ENCODE measurements around the gene PAK1.

The PAK1 gene

GRCh38 chr11:77431813-77432212 is 42.1 kb downstream of the PAK1 start:
- DNase-seq = no peak

DNA sequence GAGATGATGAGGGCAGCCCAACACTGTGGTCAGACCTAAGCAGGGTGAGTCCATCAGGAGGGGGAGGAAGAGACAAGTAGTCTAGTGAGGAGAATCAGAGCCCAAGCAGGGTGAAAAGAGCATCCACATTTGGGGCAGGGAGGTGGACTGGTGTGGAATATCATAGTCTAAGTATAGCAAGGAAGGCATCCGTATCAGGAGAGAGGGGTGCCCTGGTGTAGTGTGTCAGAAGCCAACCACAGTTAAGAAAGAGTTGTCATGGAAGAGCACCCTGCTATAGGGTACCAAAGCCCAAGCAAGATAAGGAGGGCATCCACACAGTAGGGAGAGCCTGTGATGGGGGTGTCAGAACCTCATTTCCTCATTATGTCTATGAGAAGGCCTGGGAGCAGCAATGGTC is 45.3 kb downstream of the PAK1 start:
- no peak for DNase-seq

DNA sequence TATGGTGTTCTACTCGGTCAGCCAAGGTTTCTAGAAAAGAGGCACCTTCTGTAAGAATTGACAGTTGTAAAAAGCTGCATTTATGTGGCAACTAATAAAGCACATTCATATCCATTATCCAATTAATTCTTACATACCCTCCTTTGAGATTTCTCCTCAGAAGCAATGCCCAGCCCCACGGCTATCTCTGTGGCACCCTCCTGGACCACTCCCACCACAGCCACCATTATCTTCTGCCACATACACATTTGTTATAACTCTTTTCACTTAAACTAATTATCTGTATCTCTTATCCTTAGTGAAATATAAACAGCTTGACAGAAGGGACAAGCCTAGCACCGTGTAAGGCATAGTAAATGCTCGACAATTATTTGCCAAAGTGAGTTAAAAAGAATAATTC is 48.5 kb downstream of the PAK1 start:
- DNase-seq = no peak

DNA sequence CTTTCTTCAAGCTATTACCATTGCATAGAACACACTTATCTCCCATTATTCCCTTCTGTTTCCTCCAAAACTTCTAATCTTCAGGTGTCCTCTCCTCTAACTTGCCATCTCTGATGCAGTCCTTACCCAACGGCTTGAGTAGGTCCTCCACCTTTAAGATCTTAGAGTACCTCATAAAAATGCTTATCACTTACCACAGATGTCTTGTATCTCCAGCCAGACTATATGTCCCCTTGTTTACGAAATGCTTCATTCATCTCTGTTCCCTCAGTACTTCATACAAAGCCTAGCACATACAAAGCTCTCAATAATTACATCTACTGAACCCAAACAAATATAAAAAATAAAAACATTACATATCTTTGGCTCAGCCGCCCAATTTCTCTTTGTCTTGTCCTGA is 49.2 kb downstream of the PAK1 start:
- DNase-seq = no peak

DNA sequence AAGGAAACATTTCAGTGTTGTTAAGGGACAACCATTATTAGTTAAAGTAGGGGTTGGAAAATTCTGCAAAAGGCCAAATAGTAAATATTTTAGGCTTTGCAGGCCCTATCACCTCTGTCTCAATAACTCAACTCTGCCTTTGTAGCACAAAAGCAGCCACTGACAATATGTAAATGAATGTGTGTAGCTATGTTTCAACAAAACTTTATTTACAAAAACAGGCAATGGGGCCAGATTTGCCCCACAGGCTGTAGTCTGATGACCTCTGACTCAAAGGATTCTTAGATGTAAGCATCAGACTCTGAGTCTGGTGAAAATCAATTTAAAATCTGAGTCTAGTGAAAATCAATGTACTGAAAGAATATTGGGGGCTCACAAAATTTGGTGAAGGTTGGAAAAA is 50.3 kb downstream of the PAK1 start:
- DNase-seq = no peak

DNA sequence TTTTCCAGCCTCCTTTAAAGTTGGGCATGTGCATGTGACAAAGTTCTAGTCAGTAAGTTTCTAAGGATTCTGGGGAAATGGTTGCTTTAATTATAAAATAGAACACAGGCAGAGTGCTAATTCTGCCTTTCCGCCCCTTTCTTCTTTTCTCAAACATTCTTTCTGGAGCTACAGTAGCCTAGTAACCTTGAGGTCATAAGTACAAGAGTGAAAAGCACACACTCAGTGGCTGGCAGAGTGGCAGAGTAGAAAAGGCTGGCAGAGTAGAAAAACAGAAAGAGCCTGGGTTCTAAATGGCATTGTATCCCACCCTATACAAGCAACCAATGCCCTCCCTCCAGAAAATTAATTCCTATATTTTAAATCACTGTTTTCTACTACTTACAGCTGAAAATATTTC is 51.2 kb downstream of the PAK1 start:
- DNase-seq = no peak

DNA sequence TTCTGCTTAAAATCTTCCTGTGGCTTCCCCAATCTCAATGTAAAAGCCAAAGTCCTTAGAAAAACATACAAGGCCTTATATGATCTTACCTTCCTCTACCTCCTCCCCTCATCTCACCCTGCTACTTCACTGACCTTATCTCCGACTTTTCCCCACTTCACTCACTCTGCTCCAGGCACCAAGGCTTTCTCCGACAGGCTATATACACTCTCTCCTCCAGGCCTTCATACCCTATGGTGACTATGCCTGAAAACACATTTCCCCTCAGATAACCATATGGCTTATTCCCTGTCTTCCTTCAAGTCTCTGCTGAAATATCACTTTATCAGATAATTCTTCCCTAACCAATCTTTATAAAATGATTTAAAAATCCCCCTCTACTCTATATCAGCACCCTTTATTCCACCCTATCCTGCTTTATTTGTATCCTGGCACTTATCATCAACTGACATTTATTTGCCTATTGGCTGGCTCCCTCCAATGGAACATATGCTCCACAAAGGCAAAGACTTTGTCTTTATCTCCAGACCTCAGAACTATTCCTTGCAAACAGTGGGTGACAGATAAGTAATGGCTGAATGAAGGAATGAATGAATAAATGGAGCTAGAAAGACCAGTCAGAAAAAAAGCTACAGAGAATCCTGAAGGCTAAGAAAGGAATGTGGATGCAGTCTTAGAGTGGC is 52.7 kb downstream of the PAK1 start:
- DNase-seq = no peak

DNA sequence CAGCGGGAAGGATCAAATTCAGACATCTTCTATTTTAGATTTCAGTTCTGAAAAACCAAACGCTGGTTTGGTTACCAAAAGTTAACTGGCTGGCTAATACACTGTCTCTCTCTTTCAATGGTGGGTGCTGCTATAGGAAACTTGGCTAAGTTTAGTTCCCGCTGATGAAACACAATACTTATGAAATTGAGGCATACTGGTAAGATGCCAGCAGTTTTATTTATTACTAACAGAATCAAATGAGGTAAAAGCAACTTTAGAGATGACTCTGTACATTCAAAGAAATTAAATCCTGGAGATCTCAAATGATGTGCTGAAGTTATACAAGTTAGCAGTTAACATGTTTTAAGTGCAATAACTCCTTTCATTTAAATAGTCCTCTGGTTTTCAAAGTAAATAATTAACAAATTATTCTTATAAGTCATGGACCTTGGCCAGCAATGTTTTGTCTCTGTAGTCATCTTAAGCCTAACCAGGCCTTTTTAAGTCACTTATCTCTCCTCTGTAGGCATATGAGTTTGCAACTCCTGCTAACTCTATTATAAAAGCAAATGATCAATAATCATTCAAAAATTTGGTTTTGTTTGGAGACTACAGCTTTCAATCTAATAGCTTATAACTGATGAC is 54.8 kb downstream of the PAK1 start:
- DNase-seq = no peak

DNA sequence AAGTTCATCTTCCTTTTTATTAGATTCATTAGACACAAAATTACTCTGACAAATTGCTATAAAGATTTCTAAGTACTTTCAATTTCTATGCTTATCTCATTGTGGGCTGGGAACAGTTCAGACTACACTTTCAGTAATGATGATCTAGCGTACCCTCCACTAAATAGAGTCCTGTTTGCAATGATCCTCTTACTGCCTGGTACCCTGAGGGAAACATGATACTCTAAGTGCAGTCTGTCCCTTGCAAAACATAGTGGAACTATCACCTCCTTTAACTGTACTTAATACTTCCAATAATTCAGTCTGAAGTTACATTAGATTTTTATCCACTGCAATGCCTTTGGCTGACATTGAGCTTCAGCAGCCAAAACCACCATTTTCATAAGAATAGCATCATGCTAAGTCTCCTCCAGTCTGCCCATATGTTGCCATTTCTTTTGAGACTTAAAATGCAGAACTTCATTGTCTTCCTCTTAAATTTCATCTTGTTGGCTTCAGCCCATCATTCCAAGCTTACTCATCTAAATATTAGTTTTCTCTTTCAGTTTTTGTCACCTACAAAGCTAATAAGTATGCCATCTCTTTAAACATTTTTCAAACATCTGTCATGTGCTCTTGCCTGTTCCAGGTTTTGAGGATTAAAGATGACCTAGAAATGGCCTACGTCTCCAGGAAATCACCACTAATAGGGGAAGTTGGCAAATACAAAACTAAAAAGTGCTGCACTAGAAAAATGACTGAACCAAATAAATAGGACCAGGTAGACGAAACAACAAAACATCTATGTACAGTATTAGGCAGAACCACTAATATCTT is 55.5 kb downstream of the PAK1 start:
- no peak for DNase-seq

- DNase-seq = no peak
Measured at GRCh38 chr11:77416357-77416756, 57.5 kb downstream of the PAK1 start.

DNA sequence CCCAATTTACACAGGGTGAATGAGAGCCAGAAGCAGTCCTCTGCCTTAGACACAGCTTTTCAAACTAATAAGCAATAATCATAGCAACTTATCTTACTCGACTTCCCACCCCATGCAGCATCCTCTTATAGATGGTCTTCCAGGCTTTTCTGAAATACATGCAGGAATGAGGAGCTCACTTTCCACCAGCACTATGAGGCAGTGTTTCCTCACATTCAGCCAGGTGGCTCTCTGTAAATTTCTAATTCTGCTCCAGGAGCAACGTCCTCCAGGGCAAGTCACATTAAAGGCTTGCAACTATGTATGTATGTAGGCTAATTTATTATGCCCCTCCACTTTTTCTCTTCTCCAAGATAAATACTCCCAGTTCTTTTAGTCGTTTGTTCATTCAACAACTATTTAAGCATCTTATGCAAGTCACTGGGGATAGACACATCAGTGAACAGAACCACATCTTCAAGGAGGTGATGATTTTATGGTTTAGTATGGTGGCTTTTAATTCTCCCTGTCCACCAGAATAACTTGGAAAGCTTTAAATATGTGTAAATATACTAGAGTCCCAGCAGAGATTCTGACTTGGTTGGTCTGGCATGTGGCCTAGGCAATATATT is 59.9 kb downstream of the PAK1 start:
- no peak for DNase-seq

GRCh38 chr11:77412814-77413213 is 61.1 kb downstream of the PAK1 start:
- DNase-seq = no peak

DNA sequence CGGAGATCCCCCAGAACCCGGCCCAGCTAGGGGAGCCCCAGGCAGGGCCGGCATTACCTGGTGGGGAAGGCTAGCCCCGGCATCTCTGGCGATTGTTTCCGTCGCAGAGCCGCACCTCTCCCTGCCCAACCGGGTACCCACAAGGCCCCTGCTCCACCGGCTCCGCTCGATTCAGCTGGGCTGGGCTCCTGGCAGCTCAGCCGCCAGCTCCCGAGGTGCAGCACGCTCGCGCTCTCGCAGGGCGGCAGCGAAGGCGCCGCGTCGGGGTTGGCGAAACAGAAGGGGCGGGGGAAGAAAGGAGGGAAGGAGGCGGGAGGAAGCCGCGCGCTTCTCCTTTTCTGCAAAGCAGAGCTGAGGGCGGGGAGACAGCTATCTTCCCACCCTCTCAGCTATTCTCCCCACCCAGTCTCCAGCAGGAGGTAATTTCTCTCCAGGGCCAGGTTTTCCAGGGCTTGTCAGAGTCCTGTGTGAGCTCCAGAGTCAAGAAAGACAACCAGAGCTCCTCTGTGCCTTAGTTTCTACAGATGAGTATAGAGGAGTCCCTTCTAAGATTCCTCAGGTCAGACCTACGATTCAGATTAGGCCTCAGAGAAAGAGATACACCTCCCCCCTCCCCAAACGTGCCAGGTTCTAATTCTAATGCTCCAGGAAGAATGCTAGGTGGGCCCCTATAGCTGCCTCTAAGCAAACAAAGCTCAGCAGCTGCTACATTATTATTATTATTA is 62.0 kb downstream of the PAK1 start:
- peak; percentile 88 for DNase-seq

DNA sequence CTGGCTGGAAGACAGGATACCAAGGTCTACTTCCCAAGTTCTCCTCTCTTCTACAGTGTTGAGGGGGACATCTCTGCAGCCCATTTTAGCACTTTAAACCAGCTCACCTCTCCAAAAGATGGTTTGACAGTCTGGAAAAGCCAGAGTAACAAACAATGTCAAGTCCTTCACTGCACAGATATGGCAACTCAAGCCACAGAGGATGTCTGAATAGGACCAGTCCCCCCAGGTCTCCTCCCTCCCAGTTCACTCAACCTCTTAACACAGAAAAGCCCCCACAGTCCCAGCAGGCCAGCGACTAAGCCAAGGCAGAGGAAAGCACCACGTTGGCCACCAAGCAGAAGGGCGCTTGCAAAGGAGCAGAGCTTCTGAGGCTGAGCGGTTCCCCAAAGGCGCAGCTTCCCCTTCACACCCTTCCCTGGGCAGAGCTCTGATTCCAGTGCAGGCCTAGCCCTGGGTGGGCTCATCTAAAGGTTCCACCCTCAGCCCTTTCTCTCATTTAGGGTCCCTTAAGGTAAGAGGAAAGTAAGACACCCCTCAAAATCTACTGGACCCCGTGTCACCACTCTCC is 62.7 kb downstream of the PAK1 start:
- DNase-seq = no peak

- no peak for DNase-seq
Measured at GRCh38 chr11:77410076-77410827, 63.6 kb downstream of the PAK1 start.

DNA sequence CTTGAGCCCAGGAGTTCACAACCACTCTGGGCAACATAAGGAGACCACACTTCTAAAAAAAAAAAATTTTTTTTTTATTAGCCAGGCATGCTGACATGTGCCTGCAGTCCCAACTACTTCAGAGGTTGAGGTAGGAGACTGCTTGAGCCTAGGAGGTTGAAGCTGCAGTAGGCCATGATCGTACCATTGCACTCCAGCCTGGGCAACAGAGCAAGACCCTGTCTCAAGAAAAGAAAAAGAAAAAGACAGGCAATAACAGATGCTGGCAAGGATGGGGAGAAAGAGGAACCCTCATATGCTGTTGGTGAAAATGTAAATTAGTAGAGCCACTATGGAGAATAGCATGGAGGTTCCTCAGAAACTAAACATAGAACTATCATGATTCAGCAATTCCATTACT is 64.8 kb downstream of the PAK1 start:
- DNase-seq = no peak

DNA sequence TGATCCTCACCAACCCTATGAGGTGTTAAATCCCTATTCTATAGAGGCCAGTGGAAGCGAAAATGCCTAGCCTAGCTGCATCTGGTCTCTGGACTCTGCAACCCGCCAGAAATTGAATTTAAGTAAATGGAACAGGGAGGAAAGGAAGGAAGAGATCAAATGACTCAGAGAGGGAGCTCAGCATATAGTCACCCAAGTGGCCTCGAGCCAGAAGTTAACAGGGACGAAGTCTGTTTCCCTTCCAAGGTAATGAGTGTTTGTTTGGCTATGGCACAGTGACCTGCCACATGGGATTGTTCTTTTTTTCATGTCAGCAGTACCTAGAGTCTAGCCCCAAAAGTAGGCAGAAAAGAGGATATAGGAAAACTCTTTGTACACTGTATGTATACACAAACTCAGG is 66.3 kb downstream of the PAK1 start:
- DNase-seq = no peak

- no peak for DNase-seq
Measured at GRCh38 chr11:77406396-77406795, 67.5 kb downstream of the PAK1 start.

DNA sequence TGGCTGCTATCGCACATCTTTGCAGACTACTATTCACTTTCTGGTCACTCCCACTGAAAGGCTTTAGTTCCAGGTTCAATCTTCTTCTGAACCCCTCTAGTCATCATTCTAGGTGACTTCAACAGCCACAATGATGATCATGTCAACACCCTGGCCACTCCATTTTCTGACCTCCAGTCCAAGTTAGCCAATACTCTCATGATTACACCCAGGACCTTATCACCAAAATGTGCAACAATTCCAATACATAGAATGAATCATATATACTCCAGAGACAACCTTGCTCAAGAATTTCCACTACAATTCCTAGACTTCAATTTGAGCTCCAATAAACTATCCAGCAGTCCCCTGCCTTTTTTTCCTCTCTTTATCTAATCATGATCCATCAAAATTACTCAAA is 70.7 kb downstream of the PAK1 start:
- no peak for DNase-seq

- DNase-seq = no peak
Measured at GRCh38 chr11:77402218-77402556, 71.7 kb downstream of the PAK1 start.

DNA sequence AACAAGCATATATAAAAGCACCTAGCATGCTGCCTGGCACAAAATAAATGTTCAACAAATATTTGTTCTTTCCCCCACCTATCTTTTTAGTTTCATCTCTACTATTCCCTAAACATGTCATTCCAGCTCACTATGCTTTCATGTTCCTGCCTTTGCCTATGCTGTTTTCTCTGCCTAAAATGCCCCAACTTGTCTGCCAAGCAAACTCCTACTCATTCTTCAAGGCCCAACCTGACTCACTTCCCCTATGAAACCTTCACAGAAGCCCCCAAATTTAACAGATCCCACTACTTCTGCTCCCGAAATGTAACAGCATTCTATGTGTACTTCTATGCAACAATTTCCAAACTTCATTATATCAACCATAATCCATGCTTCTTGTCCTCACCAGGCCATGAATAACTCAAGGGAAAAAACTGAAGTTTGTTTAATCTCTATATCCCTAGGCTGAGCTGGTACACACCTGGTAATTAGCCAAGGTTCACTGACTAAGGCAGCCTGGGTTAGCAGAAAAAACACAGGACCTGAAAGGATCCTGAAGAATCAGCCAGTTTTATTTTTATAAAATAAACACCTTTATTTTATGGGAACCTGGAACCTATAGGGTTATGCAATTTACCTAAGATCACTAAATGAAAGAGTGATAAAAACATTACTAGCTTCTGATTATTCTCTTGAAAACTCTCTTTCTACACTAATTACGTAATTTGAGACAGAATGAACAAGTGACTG is 72.2 kb downstream of the PAK1 start:
- DNase-seq = no peak
